K562 (cell line): ENCODE data around the gene WASHC3. TPM values are rescaled to one million over a fixed set of nuclear protein-coding genes. Genes with fewer than 3 reads are reported as not detected.

ENCODE experiments used
- BCOR ChIP-seq: fragments of 450-650 bp; IDR thresholded peaks from 2 replicates; pipeline ENCODE4 v1.6.1; 2016
- CBX8 ChIP-seq: fragments of 200-600 bp; sonication (generic); IDR thresholded peaks from 2 replicates; pipeline ENCODE4 v1.6.1; 2012; ENCODE audit warnings: borderline replicate concordance, mixed run types, low read depth, mild to moderate bottlenecking, moderate library complexity, mixed read lengths, low read length, control low read depth, inconsistent platforms; ENCODE audit not compliant: poor library complexity, severe bottlenecking; ENCODE audit errors: extremely low read depth
- ESRRA ChIP-seq: fragments of 450-650 bp; IDR thresholded peaks from 2 replicates; pipeline ENCODE4 v1.6.1; 2014; ENCODE audit warnings: low read depth, mild to moderate bottlenecking, moderate library complexity, borderline replicate concordance
- EWSR1 ChIP-seq: fragments of 450-650 bp; IDR thresholded peaks from 2 replicates; pipeline ENCODE4 v1.6.1; 2018; ENCODE audit warnings: borderline replicate concordance, mild to moderate bottlenecking, low read depth, moderate library complexity; ENCODE audit not compliant: partially characterized antibody
- FOXJ2 ChIP-seq: fragments of 200-800 bp; sonication (Bioruptor generic); IDR thresholded peaks from 2 replicates; pipeline ENCODE4 v1.6.1; 2016; ENCODE audit warnings: missing genetic modification characterization, missing compliant biosample characterization
- GATA2 ChIP-seq: sonication (generic); formaldehyde crosslinking; IDR thresholded peaks from 2 replicates; pipeline ENCODE4 v1.4.0; 2020; ENCODE audit warnings: mild to moderate bottlenecking, missing genetic modification reagents
- MEF2A ChIP-seq: IDR thresholded peaks from 2 replicates; pipeline ENCODE4 v1.6.1; 2011; ENCODE audit warnings: low read depth, mild to moderate bottlenecking, low read length, moderate library complexity; ENCODE audit not compliant: control insufficient read depth
- NFRKB ChIP-seq: fragments of 450-650 bp; IDR thresholded peaks from 2 replicates; pipeline ENCODE4 v1.6.1; 2016; ENCODE audit warnings: low read depth
- PCBP1 ChIP-seq: fragments of 200-400 bp; formaldehyde crosslinking; IDR thresholded peaks from 2 replicates; pipeline ENCODE4 v1.6.1; 2018; ENCODE audit warnings: mild to moderate bottlenecking, low read depth, low read length; ENCODE audit not compliant: poor library complexity, severe bottlenecking
- PML ChIP-seq: IDR thresholded peaks from 2 replicates; pipeline ENCODE4 v1.6.1; 2012; ENCODE audit warnings: low read length, inconsistent platforms
- TBL1XR1 ChIP-seq, 2 experiments: IDR thresholded peaks; 2 replicates each; pipeline ENCODE4 v1.6.1; 2012; ENCODE audit warnings: improper control_type of control experiment in 2 of 2, low read length in 2 of 2, mild to moderate bottlenecking in 1 of 2
- ZC3H8 ChIP-seq: fragments of 450-650 bp; IDR thresholded peaks from 2 replicates; pipeline ENCODE4 v1.6.1; 2017
- ZNF551 ChIP-seq: fragments of 250-450 bp; sonication (Bioruptor Pico); IDR thresholded peaks from 2 replicates; pipeline ENCODE4 v1.5.0; 2021; ENCODE audit warnings: mild to moderate bottlenecking, moderate library complexity
- ZNF699 ChIP-seq: fragments of 250-450 bp; sonication (Bioruptor Pico); IDR thresholded peaks from 2 replicates; pipeline ENCODE4 v1.8.0; 2021; ENCODE audit warnings: mild to moderate bottlenecking, moderate library complexity; ENCODE audit not compliant: insufficient replicate concordance
- ZNF77 ChIP-seq: fragments of 250-450 bp; sonication (Bioruptor Pico); IDR thresholded peaks from 2 replicates; pipeline ENCODE4 v1.5.0; 2020
- polyA plus RNA-seq, 8 experiments: library from polyadenylated mRNA; depleted of rRNA in 4 of 8; stranded (reverse) in 5 of 8; unstranded in 3 of 8; fragments of >200 nt; fragmentation: Nextera tagmentation in 2 of 8; fragmentation: Illumina TruSeq in 1 of 8; extraction: Ambion mirVana in 2 of 8; extraction: Trizol in 1 of 8; gene quantifications; 2 replicates each; pipeline versions ENCODE4 v1.2.1 to v1.2.3, GENCODE V29; 2011 to 2014; ENCODE audit warnings: inconsistent platforms in 1 of 8, missing spikeins in 1 of 8
- total RNA-seq, 7 experiments: library from RNA; depleted of rRNA in 6 of 7; stranded (reverse); fragments of >200 nt in 6 of 7; fragmentation: Illumina TruSeq in 2 of 7; extraction: Trizol in 2 of 7; gene quantifications; 2 replicates each; pipeline versions ENCODE4 v1.2.1 to v1.2.3, GENCODE V29; 2011 to 2021; ENCODE audit warnings: low replicate concordance in 1 of 7
- TF ChIP-seq, protein P1 (sequence below): fragments of 250-450 bp; sonication (Bioruptor Pico); IDR thresholded peaks from 2 replicates; pipeline ENCODE4 v1.4.0; 2020; ENCODE audit warnings: mild to moderate bottlenecking, moderate library complexity
- TF ChIP-seq, protein P2 (sequence below): fragments of 250-450 bp; sonication (Bioruptor Pico); IDR thresholded peaks from 2 replicates; pipeline ENCODE4 v1.8.0; 2022; ENCODE audit warnings: moderate library complexity, mild to moderate bottlenecking, inconsistent platforms
- TF ChIP-seq, protein P3 (sequence below): fragments of 250-450 bp; sonication (Bioruptor Pico); IDR thresholded peaks from 2 replicates; pipeline ENCODE4 v1.4.0; 2020; ENCODE audit warnings: mild to moderate bottlenecking, moderate library complexity, borderline replicate concordance
- TF ChIP-seq, protein P4 (sequence below): fragments of 250-450 bp; sonication (Bioruptor Pico); IDR thresholded peaks from 2 replicates; pipeline ENCODE4 v1.5.0; 2020; ENCODE audit warnings: mild to moderate bottlenecking, borderline replicate concordance
- TF ChIP-seq, protein P5 (sequence below): fragments of 250-450 bp; sonication (Bioruptor Pico); IDR thresholded peaks from 2 replicates; pipeline ENCODE4 v1.8.0; 2021; ENCODE audit warnings: borderline replicate concordance, mild to moderate bottlenecking, moderate library complexity; ENCODE audit not compliant: poor library complexity, severe bottlenecking

Gene WASHC3
- total and polyA plus RNA-seq, 9 of the 15 experiments (the other 6 are each of a cell fraction or from before 2014, with no cell fraction given): 14.3 to 74.9 (median 35.1) TPM

DNA sequence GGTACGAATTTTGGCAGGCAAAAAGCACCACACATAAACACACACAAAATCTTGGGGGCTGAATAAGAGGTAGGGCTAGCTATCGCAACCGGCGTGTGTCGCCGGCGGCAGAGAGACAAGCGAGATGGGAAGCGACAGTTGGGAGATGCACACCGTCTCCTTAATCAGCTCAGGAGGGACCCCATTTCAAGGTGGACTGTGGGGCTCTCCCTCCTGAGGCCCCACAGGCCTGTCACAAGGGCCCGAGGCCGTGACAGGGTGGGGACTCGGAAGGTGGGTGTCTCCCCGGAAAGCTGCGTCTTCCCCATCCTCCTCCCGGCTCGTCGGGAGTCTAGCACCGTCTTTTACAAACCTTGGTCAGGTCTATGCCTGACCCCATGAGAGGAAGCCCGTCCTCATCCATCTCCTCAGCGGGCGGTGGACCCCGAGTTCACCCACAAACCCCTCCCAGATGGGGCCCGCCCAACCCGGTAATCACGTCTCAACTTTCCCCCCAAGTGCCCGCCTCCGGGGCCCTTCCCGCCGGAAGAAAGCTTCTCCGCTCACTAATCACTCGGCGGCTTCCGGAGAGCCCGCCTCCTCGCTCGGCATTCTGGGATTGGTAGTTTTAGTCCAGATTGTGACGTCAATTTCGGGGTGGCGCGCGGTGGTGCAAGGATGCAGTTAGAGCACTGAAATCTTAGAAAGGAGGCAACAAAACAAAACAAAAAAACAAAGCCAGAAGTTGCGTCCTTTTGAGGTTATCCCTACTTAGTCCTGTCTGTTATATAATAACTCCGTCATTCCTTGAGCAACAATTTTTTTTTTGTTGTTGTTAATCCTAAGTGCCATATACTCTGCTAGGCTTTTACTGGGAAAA is at the start of gene WASHC3 (continued):
- TF ChIP-seq, protein P1, sequence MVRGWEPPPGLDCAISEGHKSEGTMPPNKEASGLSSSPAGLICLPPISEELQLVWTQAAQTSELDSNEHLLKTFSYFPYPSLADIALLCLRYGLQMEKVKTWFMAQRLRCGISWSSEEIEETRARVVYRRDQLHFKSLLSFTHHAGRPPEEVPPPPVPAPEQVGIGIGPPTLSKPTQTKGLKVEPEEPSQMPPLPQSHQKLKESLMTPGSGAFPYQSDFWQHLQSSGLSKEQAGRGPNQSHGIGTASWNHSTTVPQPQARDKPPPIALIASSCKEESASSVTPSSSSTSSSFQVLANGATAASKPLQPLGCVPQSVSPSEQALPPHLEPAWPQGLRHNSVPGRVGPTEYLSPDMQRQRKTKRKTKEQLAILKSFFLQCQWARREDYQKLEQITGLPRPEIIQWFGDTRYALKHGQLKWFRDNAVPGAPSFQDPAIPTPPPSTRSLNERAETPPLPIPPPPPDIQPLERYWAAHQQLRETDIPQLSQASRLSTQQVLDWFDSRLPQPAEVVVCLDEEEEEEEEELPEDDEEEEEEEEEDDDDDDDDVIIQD (CRISPR knock-in tag): no peak
- TF ChIP-seq CBX8 (no peak), MEF2A (no peak), TBL1XR1 (IDR thresholded peaks at IDR 0.05; ENCODE audit: low read length in 2 of 2) (no peak), ZNF77 (no peak), FOXJ2 (tag) (no peak), ESRRA (no peak; the same call in 1 of the 2 replicates), GATA2 (CRISPR knock-in tag) (no peak), NFRKB (no peak), EWSR1 (no peak), PML (peak; percentile 68; the same call in 1 of the 2 replicates), PCBP1 (no peak), ZNF551 (CRISPR knock-in tag) (no peak), BCOR (no peak), ZNF699 (CRISPR knock-in tag) (no peak), ZC3H8 (no peak)
- TF ChIP-seq, protein P2, sequence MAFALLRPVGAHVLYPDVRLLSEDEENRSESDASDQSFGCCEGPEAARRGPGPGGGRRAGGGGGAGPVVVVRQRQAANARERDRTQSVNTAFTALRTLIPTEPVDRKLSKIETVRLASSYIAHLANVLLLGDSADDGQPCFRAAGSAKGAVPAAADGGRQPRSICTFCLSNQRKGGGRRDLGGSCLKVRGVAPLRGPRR (CRISPR knock-in tag): no peak
- TF ChIP-seq, protein P3, sequence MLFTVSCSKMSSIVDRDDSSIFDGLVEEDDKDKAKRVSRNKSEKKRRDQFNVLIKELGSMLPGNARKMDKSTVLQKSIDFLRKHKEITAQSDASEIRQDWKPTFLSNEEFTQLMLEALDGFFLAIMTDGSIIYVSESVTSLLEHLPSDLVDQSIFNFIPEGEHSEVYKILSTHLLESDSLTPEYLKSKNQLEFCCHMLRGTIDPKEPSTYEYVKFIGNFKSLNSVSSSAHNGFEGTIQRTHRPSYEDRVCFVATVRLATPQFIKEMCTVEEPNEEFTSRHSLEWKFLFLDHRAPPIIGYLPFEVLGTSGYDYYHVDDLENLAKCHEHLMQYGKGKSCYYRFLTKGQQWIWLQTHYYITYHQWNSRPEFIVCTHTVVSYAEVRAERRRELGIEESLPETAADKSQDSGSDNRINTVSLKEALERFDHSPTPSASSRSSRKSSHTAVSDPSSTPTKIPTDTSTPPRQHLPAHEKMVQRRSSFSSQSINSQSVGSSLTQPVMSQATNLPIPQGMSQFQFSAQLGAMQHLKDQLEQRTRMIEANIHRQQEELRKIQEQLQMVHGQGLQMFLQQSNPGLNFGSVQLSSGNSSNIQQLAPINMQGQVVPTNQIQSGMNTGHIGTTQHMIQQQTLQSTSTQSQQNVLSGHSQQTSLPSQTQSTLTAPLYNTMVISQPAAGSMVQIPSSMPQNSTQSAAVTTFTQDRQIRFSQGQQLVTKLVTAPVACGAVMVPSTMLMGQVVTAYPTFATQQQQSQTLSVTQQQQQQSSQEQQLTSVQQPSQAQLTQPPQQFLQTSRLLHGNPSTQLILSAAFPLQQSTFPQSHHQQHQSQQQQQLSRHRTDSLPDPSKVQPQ: no peak
- TF ChIP-seq, protein P4, sequence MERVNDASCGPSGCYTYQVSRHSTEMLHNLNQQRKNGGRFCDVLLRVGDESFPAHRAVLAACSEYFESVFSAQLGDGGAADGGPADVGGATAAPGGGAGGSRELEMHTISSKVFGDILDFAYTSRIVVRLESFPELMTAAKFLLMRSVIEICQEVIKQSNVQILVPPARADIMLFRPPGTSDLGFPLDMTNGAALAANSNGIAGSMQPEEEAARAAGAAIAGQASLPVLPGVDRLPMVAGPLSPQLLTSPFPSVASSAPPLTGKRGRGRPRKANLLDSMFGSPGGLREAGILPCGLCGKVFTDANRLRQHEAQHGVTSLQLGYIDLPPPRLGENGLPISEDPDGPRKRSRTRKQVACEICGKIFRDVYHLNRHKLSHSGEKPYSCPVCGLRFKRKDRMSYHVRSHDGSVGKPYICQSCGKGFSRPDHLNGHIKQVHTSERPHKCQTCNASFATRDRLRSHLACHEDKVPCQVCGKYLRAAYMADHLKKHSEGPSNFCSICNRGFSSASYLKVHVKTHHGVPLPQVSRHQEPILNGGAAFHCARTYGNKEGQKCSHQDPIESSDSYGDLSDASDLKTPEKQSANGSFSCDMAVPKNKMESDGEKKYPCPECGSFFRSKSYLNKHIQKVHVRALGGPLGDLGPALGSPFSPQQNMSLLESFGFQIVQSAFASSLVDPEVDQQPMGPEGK (CRISPR knock-in tag): no peak
- TF ChIP-seq, protein P5, sequence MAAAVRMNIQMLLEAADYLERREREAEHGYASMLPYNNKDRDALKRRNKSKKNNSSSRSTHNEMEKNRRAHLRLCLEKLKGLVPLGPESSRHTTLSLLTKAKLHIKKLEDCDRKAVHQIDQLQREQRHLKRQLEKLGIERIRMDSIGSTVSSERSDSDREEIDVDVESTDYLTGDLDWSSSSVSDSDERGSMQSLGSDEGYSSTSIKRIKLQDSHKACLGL (CRISPR knock-in tag): no peak
